RCC 7860 (cell line): ENCODE measurements around the gene GH2.

Experiments
- DNase-seq: peaks from one replicate; pipeline ENCODE4 v3.0.0-alpha.2; 2015; ENCODE audit warnings: low spot score
- FAIRE-seq: peaks from 2 replicates; lab custom pipeline; 2012; peaks lifted over from hg19 to GRCh38; lab: Jason Lieb, UNC

Gene GH2

GRCh38 chr17:63842540-63843386 lies 39.0 kb downstream of the GH2 start, which contains the start of gene SMARCD2:
Gene SMARCD2, minus strand, starts transcription at chr17:63842685. Its CDS starts 11 bp downstream, at chr17:63842674.
- FAIRE-seq: peak; percentile 47
- DNase-seq: peak; percentile 94

DNA sequence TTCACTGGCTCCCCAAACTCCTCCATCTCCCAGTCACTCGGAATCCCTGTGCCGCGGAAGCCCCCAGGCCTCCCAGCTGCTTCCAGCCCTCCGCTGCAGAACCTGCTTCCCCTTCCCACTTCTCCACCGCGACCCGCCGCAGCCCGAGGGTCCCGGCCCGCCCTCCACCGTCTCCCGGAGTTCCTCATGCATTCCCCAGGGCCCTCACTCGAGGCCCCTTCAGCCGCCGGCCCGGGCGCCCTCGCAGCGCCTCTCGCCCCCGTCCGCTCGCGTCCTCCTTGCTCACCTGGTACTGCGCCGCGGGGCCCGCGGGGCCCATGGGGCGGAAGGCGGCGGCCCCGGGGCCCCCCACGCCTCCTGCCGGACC lies 39.6 kb downstream of the GH2 start:
- DNase-seq (no peak), FAIRE-seq (no peak)

DNA sequence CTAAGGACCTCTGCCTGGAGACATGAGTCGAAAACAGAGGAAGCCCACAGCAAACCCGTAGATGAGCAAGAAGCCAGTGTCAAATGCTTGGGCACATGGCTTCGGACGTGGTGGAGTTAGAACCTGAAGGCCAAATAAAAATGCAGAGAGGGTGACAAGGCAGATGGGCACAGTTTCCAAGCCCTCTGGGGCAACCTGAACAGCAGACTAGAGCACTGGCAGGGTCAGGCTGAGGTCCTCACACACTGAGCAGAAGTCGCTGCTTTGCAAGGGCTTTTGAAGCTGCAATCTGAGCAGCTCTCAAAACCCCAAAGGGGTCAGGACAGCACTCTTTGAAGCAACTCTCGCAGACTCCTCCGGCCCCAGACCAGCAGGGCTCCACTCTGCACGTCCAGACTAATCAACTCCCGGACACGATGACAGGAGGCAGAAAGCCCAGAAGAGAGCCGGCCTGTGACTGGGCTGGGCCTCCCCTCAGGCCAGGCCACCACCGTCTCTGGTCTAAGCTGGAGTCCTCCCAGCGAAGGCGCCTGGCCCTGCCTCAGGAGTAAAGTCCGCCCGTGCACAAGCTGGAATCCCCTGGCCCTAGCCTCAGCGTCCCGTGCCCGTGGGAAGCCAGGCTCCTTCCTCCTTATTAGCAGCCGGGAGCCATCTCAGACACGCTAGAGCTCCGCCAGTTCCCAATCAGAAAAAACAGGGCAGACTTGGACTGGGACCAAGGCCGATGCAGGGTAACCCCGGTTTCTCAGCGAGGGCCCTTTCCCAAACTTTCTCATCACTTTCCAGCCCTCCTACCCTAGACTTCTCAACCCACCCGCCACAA lies 40.2 kb downstream of the GH2 start:
- peak; percentile 22 for DNase-seq
- FAIRE-seq: no peak

- DNase-seq (no peak), FAIRE-seq (no peak)
Observed at GRCh38 chr17:63840591-63841349, 41.0 kb downstream of the GH2 start.

- DNase-seq (no peak), FAIRE-seq (no peak)
Observed at GRCh38 chr17:63838631-63839171, 43.0 kb downstream of the GH2 start.

DNA sequence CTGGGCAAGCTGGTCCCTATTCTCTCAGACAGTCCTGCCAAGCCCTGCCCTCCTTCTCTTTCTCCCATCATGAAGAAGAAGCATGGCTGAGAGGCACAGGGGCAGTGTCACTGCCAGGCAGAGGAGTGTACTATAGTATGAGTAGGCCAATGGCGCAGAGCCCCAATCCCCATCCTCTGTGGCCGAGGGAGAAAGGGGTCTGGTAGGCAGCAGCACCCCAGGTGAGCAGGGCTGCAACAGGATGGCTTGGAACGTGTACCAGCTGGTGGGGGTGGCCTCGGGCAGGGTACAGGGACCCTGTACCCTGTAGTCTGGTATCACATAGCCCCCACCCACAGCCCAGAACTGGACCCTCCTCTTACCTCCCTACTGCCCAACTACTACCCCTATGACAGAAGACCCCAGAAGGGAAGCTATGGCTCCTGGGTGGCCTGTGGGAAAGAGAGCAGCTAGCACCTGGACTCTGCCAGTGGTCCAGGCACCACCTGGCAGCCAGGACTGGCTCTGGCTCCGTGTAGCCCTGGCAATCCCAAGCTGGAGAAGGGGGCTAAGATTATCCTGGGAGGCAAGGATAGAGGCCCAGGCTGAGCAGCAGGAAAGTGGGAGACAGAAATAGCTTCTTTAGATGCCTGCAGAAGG lies 43.7 kb downstream of the GH2 start:
- FAIRE-seq (no peak), DNase-seq (no peak)

DNA sequence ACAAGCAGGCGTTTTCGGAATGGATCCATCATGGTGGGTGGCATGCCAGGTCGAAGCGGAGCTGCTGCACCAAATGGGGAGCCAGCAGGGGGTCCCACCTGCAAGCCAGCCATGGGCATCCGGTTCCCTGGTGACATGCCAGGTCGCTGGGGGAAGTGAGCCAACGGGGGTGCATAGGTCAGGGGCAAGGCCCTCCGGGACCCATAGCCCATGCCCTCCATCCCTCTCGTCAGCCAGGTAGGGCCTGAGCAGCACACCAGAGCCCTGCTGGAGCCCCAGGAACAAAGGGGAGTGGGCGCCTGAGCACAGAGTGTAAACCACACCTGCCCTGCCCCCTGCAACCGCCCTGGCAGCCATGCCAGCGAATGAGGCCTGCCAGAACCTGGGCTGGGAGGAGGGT lies 44.3 kb downstream of the GH2 start:
- DNase-seq: no peak
- FAIRE-seq: no peak

- FAIRE-seq: no peak
- DNase-seq: no peak
Observed at GRCh38 chr17:63836811-63837210, 44.9 kb downstream of the GH2 start.

GRCh38 chr17:63835167-63835720 lies 46.5 kb downstream of the GH2 start:
- DNase-seq (no peak), FAIRE-seq (no peak)

DNA sequence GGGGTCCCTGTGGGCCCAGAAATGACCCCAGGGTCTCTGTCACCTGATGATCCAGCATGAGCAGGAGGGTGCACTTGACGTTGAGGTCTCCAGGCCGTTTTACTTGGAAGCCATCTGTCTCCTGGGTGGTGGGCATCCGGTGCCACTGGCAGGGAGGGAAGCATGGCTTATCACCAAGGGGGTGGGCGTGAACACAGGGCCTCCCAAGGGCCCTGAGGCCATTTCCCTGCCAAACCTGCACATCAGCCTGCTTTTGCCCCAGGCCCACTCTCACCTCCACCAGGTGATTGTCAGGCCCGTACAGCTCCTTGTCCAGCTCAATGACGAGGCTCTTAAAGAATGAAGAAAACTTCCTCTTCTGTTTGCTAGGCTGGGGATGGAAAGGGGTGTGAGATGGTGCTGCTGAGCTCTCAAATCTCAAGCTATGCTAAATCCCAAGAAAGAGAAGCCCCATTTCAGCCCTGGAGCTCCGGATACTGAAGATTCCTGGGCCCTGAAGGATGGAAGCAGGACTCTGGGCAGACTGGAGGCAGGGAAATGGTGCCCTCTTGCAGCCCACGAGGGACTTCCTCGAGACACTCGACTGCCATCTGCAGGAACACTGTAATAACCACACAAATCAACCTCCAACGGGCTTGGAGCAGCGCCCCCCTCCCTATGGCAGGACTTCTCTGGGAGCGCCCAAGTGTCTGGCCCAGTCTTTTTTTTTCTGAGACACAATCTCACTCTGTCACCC lies 47.1 kb downstream of the GH2 start:
- FAIRE-seq (peak; percentile 35), DNase-seq (peak; percentile 72)

GRCh38 chr17:63833741-63834373 lies 47.9 kb downstream of the GH2 start:
- DNase-seq: no peak
- no peak for FAIRE-seq

GRCh38 chr17:63833026-63833740 lies 48.6 kb downstream of the GH2 start:
- no peak for FAIRE-seq
- DNase-seq: no peak

- DNase-seq (no peak), FAIRE-seq (no peak)
Observed at GRCh38 chr17:63832455-63832854, 49.3 kb downstream of the GH2 start.

DNA sequence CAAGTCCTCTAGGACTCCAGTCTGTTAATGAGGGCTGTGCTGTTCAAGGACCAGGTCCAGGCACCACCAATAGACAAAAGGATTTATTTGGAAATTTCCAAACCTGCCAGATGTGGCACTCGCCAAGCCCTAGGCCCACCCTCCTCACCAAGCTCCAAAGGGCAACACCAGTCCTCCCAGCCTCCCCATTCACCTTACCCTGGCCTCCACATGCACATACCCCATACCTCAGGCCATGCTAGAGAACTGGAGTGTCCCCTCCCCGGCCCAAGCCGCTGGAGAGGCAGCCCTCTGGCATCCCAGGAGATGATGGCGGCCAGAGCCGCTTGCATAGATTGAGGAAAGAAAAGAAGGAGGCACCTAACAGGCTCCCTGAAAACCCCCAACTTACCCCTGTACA lies 49.7 kb downstream of the GH2 start:
- FAIRE-seq (no peak), DNase-seq (no peak)

DNA sequence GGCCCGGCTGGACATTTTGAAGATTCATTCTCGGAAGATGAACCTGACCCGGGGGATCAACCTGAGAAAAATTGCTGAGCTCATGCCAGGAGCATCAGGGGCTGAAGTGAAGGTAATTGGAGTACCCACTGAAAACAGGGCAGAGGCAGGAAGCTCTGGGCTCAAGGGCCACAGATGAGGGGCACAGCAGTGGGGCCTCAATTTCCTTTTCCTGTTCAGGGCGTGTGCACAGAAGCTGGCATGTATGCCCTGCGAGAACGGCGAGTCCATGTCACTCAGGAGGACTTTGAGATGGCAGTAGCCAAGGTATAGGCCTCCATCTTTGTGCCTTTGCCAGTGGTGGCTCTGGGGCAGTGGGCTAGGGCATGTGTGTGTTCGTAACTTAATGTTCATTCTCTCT lies 50.2 kb downstream of the GH2 start:
- FAIRE-seq (no peak), DNase-seq (no peak)

- no peak for DNase-seq
- FAIRE-seq: no peak
Observed at GRCh38 chr17:63830904-63831491, 50.7 kb downstream of the GH2 start.

DNA sequence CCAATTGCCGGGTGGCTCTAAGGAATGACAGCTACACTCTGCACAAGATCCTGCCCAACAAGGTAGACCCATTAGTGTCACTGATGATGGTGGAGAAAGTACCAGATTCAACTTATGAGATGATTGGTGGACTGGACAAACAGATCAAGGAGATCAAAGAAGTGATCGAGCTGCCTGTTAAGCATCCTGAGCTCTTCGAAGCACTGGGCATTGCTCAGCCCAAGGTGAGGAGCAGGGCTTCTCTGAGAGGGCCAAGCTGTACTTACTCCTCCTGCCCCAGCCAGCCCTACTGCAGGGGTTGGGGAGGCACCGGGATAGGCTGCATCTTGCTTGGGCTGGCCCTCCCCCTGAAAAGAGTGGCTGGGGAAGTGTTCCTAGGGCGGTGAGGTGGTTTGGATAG lies 51.5 kb downstream of the GH2 start:
- FAIRE-seq (no peak), DNase-seq (no peak)
